ENCODE measurements around the gene C1orf21. TPM values are rescaled to one million over a fixed set of nuclear protein-coding genes. Genes with fewer than 3 reads are reported as not detected.

The C1orf21 gene
- total and polyA plus RNA-seq, 2 donors (not counting 1 experiment from before 2014, with no cell fraction given): under 0.01 to 0.32 TPM

GRCh38 chr1:184669391-184669790, 282.6 kb downstream of the C1orf21 start:
- H3K4me1 ChIP-seq (ENCODE audit: control insufficient read depth in 2 of 2, insufficient read depth in 2 of 2, low read length in 2 of 2): no peaks in the 10 kb centered on the region
- ChIA-PET CTCF (interaction anchor here (1.4 kb wide), 1 partner anchor 9 kb away, joined by 3 read pairs; no protein-coding TSS in a partner anchor), POLR2A (no interaction called here)
- no peak overlapping the region for H3K27ac ChIP-seq (ENCODE audit: low read length in 2 of 2)
- no peaks in the 10 kb centered on the region for H3K9me3 ChIP-seq (ENCODE audit: control extremely low read depth in 1 of 3, control insufficient read depth in 2 of 3, insufficient read depth in 1 of 3, low read length in 2 of 3)
- H3K27me3 ChIP-seq (replicated peaks in 1 of 4; ENCODE audit: control extremely low read depth in 1 of 4, control insufficient read depth in 3 of 4, insufficient read depth in 4 of 4, low read length in 3 of 4): peaks cover 0 to 9% (median 1%) of the 10 kb centered on the region in 4 experiments
- no peak overlapping the region for H3K4me3 ChIP-seq (ENCODE audit: control extremely low read depth in 1 of 5, extremely low read depth in 1 of 5, insufficient read depth in 1 of 5, low read depth in 2 of 5, low read length in 4 of 5)
- no peak overlapping the region for H3K27ac Mint-ChIP-seq
- H3K79me2 ChIP-seq (ENCODE audit: control insufficient read depth, insufficient read depth, low read length): no peaks in the 10 kb centered on the region
- H3K36me3 ChIP-seq (replicated peaks in 1 of 2; ENCODE audit: control extremely low read depth in 1 of 2, control insufficient read depth in 1 of 2, extremely low read depth in 1 of 2, insufficient read depth in 2 of 2, low read length in 1 of 2): no peaks in the 10 kb centered on the region
- no peaks in the 10 kb centered on the region for H3K4me1 Mint-ChIP-seq
- H3K9ac ChIP-seq (ENCODE audit: low read length): no peak overlapping the region
- no peaks in the 10 kb centered on the region for H3K9me3 Mint-ChIP-seq (ENCODE audit: insufficient read depth)
- H3K4me3 Mint-ChIP-seq: no peak overlapping the region
- WGBS (ENCODE audit: insufficient coverage): 100% methylated on average over 1 of the region's 1 CpG
- no peak for ATAC-seq (ENCODE audit: low read depth)
- intact Hi-C loops (cut with micrococcal nuclease): no loop called here
- no peak for TF ChIP-seq EZH2 (IDR thresholded peaks at IDR 0.05; ENCODE audit: borderline replicate concordance, insufficient read depth, low read depth, low read length, poor library complexity, severe bottlenecking)
- TF ChIP-seq, protein P1, sequence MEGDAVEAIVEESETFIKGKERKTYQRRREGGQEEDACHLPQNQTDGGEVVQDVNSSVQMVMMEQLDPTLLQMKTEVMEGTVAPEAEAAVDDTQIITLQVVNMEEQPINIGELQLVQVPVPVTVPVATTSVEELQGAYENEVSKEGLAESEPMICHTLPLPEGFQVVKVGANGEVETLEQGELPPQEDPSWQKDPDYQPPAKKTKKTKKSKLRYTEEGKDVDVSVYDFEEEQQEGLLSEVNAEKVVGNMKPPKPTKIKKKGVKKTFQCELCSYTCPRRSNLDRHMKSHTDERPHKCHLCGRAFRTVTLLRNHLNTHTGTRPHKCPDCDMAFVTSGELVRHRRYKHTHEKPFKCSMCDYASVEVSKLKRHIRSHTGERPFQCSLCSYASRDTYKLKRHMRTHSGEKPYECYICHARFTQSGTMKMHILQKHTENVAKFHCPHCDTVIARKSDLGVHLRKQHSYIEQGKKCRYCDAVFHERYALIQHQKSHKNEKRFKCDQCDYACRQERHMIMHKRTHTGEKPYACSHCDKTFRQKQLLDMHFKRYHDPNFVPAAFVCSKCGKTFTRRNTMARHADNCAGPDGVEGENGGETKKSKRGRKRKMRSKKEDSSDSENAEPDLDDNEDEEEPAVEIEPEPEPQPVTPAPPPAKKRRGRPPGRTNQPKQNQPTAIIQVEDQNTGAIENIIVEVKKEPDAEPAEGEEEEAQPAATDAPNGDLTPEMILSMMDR (IDR thresholded peaks at IDR 0.05): no peak
- H4K20me1 ChIP-seq (ENCODE audit: control insufficient read depth, insufficient read depth, low read length, poor library complexity, severe bottlenecking): no peaks in the 10 kb centered on the region
- peaks cover 40% of the 10 kb centered on the region for H3K27me3 Mint-ChIP-seq
- H3K4me2 ChIP-seq (replicated peaks; ENCODE audit: low read depth, low read length, poor library complexity, severe bottlenecking): no peak overlapping the region
- no peak overlapping the region for H2AFZ ChIP-seq (ENCODE audit: insufficient read depth, low read depth, low read length, poor library complexity, severe bottlenecking)
- no peak for DNase-seq

DNA sequence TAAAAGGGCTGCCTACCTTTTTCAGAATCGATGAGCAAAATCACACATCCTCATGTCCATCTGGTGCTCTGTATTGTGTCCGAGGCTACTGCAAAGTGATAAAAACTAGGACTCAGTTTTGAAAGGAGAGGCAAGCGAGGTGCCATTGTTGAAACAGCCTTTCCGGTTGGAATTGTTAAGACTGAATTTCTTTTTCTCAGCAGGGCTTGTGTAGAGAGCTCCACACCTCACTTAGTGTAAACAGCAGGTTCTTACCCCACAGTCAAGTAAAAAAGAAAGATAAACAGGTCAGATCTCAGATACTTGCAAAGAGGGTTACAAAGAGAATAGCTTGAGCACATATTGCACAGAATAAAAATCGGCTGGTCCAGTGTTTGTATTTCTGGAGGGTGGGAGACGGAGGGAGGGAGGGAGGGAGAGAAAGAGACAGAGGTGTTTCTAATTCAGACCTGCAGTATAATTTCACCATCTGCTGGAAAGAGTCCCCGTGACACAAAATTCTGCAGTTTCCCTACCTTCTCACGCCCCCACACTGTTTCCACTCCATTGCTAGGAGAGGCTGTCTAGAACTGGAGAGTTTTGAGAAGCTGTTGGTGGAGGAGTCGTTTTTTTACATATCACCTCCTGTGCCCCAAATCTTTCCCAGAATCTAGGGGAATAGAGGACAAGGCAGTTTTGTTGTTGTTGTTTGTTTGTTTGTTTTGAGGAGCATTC, 285.3 kb downstream of the C1orf21 start:
- intact Hi-C loops (cut with micrococcal nuclease): no loop called here
- CTCF ChIA-PET: no interaction called here
- H3K27ac ChIP-seq (ENCODE audit: low read length in 2 of 2): no peak overlapping the region
- Mint-ChIP-seq H3K27me3 (peaks cover 40% of the 10 kb centered on the region), H3K4me3 (no peak overlapping the region), H3K9me3 (ENCODE audit: insufficient read depth) (no peaks in the 10 kb centered on the region), H3K4me1 (no peaks in the 10 kb centered on the region), H3K27ac (no peak overlapping the region)
- H3K4me3 ChIP-seq (ENCODE audit: control extremely low read depth in 1 of 5, extremely low read depth in 1 of 5, insufficient read depth in 1 of 5, low read depth in 2 of 5, low read length in 4 of 5): no peak overlapping the region
- H4K20me1 ChIP-seq (ENCODE audit: control insufficient read depth, insufficient read depth, low read length, poor library complexity, severe bottlenecking): no peaks in the 10 kb centered on the region
- H3K27me3 ChIP-seq (replicated peaks in 1 of 4; ENCODE audit: control extremely low read depth in 1 of 4, control insufficient read depth in 3 of 4, insufficient read depth in 4 of 4, low read length in 3 of 4): peaks cover 0 to 6% (median 2%) of the 10 kb centered on the region in 4 experiments
- no peak overlapping the region for H2AFZ ChIP-seq (ENCODE audit: insufficient read depth, low read depth, low read length, poor library complexity, severe bottlenecking)
- H3K36me3 ChIP-seq (replicated peaks in 1 of 2; ENCODE audit: control extremely low read depth in 1 of 2, control insufficient read depth in 1 of 2, extremely low read depth in 1 of 2, insufficient read depth in 2 of 2, low read length in 1 of 2): no peaks in the 10 kb centered on the region
- no peaks in the 10 kb centered on the region for H3K79me2 ChIP-seq (ENCODE audit: control insufficient read depth, insufficient read depth, low read length)
- no peak for TF ChIP-seq EZH2 (IDR thresholded peaks at IDR 0.05; ENCODE audit: borderline replicate concordance, insufficient read depth, low read depth, low read length, poor library complexity, severe bottlenecking)
- TF ChIP-seq, protein P1 (IDR thresholded peaks at IDR 0.05): no peak
- POLR2A ChIA-PET: no interaction called here
- H3K9me3 ChIP-seq (ENCODE audit: control extremely low read depth in 1 of 3, control insufficient read depth in 2 of 3, insufficient read depth in 1 of 3, low read length in 2 of 3): no peaks in the 10 kb centered on the region
- no peaks in the 10 kb centered on the region for H3K4me1 ChIP-seq (ENCODE audit: control insufficient read depth in 2 of 2, insufficient read depth in 2 of 2, low read length in 2 of 2)
- WGBS (ENCODE audit: insufficient coverage): no CpG with 5 or more reads among the region's 9 CpGs
- no peak overlapping the region for H3K9ac ChIP-seq (ENCODE audit: low read length)
- ATAC-seq (ENCODE audit: low read depth) (no peak), DNase-seq (no peak)
- H3K4me2 ChIP-seq (replicated peaks; ENCODE audit: low read depth, low read length, poor library complexity, severe bottlenecking): no peak overlapping the region
